NOMO-1 treated with dmso at 0.1 percent for 144 hours (cell line): ENCODE data around the gene RAB37.

Source experiments
- DNase-seq: peaks from one replicate; lab custom pipeline; 2025; ENCODE audit not compliant: unreplicated experiment; lab: John Stamatoyannopoulos, UW

Gene RAB37

GRCh38 chr17:74728033-74728701 lies 8.9 kb upstream of the RAB37 start:
- no peak for DNase-seq

- no peak for DNase-seq
Observed at GRCh38 chr17:74728702-74729075, 8.4 kb upstream of the RAB37 start.

GRCh38 chr17:74729368-74729767 lies 7.7 kb upstream of the RAB37 start:
- DNase-seq, result no peak

- no peak for DNase-seq
Observed at GRCh38 chr17:74729866-74730265, 7.2 kb upstream of the RAB37 start.

- DNase-seq, result peak; percentile 37
Observed at GRCh38 chr17:74730491-74731346, 6.3 kb upstream of the RAB37 start.

- no peak for DNase-seq
Observed at GRCh38 chr17:74731347-74731605, 5.8 kb upstream of the RAB37 start.

- DNase-seq, result no peak
Observed at GRCh38 chr17:74732042-74732867, 4.8 kb upstream of the RAB37 start.

GRCh38 chr17:74733365-74734122 lies 3.5 kb upstream of the RAB37 start:
- DNase-seq, result no peak

- DNase-seq, result no peak
Observed at GRCh38 chr17:74734256-74734655, 2.8 kb upstream of the RAB37 start.

- DNase-seq, result peak; percentile 55
Observed at GRCh38 chr17:74737299-74738050, 419 bp downstream of the RAB37 start.

- DNase-seq, result peak; percentile 79
Observed at GRCh38 chr17:74738051-74738996, 1.3 kb downstream of the RAB37 start.

GRCh38 chr17:74739227-74739831 lies 2.3 kb downstream of the RAB37 start:
- no peak for DNase-seq

- no peak for DNase-seq
Observed at GRCh38 chr17:74740173-74740572, 3.1 kb downstream of the RAB37 start.

GRCh38 chr17:74740641-74741387 lies 3.8 kb downstream of the RAB37 start:
- no peak for DNase-seq

GRCh38 chr17:74742153-74742515 lies 5.1 kb downstream of the RAB37 start:
- DNase-seq, result peak; percentile 81

GRCh38 chr17:74742978-74743545 lies 6.0 kb downstream of the RAB37 start:
- DNase-seq, result no peak

GRCh38 chr17:74743755-74744154 lies 6.7 kb downstream of the RAB37 start:
- no peak for DNase-seq

- no peak for DNase-seq
Observed at GRCh38 chr17:74744349-74744713, 7.3 kb downstream of the RAB37 start.
